CD1c-positive myeloid dendritic cell (primary cell): ENCODE results near the gene MYCBP.
"Not testable (repeated sequence)": the region's sequence is repeated elsewhere in the genome, so short reads cannot be mapped to it uniquely, and the experiment has no call there.

ENCODE experiments used
- DNase-seq: peaks from one replicate; pipeline ENCODE4 v3.0.0-alpha.2; 2016; ENCODE audit errors: extremely low spot score

MYCBP gene

DNA sequence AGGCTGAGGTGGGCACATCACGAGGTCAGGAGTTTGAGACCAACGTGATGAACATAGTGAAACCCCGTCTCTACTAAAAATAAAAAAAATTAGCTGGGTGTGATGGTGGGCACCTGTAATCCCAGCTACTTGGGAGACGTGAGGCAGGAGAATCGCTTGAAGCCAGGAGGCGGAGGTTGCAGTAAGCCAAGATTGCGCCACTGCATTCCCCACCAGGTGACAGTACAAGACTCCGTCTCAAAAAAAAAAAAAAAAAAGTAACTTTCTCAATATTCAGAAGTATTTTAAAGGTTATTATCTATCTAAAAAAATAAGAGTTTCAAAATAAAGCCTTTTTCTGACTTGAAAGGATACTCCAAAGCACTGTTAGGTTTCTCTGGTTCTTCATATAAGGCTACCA is 5.9 kb downstream of the MYCBP start:
- no peak for DNase-seq

DNA sequence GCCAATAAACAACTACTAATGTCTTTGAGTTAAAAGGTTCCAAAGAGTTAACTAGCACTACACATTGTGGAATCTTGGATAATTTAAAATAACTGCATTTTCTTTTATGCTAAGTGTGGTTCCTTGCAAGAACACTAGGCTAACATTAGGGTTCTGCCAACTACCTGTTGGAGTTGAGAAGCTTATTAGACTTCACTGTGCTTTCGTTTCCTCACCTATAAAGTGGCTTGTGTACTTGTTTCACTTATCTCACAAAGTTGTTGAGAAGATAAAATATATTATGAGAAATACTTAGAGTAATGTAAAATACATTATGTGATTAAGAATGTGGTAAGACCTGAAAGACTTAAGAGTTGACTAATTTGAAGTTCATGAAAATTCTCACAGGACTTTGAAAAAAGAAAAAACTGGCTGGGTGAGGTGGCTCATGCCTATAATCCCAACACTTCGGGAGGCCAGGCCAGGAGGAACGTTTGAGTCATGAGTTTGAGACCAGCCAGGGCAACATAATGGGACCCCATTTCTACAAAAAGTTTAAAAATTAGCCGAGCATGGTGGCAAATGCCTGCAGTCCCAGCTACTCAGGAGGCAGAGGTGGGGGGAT is 7.9 kb downstream of the MYCBP start:
- DNase-seq = no peak

DNA sequence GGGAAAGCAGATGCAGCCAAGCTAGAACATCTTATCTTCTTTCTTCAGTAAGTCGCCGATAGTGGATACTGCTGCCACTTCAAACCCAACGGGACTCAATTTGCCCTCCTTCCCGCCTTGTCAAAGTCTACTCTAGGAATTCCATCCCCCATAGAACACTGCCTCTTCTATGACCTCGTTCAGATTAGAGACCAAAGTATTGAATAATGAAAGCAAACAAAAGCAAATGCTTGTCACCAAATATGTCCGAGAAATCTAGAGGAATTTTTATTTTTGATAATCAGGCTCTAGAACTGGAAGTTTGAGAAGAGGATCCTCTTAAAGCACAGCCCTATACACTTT is 12.7 kb downstream of the MYCBP start:
- DNase-seq = no peak

DNA sequence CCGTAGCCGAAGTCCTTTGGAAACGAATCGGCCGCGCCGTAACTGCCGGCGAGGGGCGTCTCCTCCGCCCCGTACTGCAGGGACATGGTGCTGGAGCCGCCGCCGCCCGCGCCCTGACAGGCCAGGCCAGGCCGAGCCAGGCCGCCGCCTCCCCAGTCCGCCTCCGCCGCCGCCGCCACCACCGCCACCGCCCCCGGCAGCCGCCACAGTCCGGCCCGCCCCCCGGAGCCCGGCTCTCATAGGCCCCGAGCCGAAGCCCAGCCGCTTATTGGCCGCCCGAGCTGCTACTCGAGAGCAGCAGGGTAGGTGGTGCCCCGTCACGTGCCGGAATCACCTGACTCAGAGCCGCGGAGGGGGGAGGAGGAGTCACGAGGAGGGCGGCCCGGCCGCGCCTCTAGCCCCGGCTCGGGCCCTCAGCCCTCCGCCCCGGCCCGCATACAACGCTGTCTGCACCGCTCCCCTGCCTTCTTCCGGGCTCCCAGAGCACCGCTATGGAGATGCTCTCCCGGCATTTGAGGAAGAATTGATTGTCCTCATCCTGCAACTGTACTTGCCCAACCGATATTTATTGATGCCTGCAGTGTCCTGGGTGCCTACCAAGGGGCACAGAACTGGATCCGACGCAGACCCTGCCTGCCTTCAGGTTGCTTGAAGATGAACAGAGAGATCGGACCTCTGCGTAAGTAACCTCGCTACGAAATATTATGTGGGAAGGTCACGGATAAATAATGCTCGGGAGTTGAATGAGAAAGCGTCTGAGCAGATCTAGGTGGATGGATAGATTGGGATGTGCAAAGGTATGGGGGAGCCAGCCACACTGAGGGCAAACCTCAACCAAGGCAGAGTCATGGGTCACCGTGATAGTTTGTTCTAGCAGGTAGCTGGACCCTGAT is 13.3 kb downstream of the MYCBP start, which contains the start of gene RRAGC:
Gene RRAGC (minus strand): TSS at position 212 of the 893 bp plus-strand sequence. CDS start 126 bp downstream, at position 86.
- peak; percentile 99 for DNase-seq

DNA sequence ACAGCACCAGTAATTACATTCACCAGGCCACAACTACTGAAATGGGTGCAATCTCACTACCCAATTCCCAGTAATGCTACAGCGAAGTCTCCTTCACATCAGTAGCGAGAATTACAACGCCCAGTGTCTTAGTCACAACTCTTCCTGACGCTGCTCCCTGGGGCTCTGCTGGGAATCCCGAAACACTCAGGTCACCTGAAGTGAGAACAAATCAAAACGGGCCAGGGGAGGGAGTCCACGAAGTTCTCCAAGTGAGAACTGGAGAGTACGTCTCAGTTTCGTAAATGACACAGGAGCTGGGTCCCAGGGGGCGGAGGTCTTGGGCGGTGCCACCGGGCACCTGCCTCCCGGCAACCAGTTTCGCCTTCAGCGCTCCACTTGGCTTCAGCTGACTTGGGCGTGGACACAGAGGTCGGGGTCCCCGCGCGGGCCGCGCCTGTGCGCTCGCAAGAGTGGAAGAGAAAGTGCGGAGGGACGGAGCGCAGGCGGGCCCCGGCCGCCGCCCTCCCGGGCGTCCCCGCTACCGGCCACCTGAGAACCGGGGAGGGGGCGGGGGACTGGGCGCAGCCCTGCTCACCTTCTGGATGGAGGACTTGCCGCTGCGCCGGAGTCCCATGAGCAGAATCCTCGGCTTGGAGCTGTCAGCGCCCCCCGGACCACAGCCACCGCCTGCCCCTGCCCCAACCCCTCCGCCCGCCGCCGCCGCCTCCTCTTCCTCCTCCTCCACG is 14.2 kb downstream of the MYCBP start:
- DNase-seq = peak; percentile 66

DNA sequence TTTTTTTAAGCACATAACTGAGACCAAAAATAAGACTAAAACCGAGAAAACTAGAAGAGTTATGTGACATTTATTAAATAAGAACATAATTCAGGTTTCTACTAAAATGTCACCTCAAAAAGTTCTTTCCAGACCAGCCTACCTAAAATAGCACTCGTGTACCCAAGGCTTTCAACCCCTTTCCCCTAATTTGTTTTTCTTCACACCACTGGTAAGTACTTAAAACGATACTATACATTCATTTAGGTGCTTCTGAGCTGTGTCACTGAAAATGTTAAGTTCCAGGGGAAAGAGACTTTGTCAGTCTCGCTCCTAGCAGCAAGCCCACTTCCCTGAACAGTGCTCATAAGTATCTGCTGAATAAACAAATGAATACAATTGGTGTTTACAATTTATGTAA is 20.4 kb downstream of the MYCBP start:
- no peak for DNase-seq

DNA sequence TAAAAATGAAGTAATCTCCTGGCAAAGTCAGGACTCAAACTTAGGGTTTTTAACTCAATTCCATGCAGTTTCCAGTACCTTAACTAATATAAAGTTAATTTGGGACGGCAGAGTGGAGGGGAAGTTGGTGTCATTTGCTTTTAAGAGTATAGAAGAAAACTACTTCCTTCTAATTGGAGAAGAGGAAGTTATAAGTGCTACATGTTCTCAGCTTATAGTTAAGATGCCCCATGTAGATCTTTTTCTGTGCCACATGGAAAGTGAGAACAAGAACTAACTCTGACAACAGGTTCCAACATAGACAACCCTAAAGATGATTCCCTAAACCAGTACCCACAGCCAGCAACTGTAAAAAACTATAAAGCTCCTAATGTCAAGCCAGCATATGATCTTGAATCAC is 25.1 kb downstream of the MYCBP start:
- DNase-seq = peak; percentile 63

DNA sequence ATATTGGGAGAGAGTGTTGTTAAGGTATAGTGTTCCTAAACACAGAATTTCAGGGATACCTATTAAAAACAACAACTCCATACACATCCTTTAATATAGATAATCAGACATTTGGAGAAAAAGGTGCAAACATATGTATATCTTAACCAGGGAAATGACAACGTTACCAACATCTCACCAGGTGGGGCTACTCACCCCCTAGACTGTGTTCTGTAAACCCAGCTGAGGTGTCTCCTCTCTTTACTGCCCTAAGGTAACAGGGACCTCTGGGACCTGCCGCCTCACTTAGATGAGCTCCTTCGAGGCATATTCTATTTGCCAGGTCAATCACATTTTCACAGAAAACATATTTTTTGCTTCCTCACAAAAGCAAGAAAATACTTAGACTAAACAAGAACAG is 26.9 kb downstream of the MYCBP start:
- no peak for DNase-seq

DNA sequence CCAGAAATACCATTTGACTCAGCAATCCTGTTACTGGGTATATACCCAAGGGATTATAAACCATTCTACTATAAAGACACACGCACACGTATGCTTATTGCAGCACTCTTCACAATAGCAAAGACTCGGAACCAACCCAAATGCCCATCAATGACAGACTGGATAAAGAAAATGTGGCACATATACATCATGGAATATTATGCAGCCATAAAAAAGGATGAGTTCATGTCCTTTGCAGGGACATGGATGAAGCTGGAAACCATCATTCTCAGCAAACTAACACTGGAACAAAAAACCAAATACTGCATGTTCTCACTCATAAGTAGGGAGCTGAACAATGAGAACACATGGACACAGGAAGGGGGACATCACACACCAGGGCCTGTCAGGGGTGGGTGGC is 28.1 kb downstream of the MYCBP start:
- DNase-seq = not testable (repeated sequence)

DNA sequence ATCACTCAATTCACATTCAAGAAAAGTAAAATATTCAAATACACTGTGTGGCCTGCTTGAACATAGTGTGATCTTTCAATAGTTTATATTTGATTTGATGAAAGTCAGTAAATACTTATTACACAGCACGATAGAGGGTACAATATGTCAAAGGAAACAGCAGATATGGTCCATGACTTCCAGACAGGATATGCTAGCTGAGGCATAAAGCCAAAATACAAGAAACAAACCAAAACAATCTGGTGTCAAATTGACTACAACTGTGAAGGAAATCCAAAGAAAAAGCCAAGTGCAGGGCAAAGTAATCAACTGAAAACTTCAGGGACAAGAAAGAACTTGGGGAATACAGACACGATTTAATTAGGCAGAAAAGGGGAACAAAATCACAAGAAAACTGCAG is 32.9 kb downstream of the MYCBP start:
- no peak for DNase-seq

DNA sequence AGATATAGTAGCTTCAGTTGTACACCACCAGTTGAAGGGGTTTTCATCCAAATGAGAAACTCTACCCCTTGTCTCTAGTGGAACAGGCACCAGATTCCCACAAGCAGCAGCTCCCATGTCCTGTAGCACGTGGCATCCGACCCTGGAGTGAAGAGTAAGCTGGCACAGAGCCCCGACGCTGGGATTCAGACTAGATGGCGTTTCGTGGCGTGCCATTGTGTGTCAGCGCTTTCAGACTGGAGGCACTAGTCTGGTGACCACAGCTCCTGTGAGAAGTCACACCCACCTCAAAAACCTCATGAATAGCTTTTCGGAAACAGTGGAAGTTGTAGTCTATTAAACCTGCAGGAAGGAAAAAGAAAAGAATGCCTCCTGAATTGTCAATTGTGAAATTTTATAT is 33.8 kb downstream of the MYCBP start:
- no peak for DNase-seq

DNA sequence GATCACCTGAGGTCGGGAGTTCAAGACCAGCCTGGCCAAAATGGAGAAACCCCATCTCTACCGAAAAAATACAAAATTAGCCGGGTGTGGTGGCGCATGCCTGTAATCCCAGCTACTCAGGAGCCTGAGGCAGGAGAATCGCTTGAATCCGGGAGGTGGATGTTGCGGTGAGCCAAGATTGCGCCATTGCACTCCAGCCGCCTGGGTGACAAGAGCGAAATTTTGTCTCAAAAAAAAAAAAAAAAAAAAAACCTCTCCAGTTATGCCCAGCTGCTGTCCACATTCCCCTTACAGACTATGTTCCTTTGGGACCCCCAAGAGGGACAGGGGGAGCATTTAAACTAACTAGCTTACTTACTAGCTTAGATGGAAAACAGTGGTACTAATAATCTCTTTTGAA is 36.8 kb downstream of the MYCBP start:
- not testable (repeated sequence) for DNase-seq

DNA sequence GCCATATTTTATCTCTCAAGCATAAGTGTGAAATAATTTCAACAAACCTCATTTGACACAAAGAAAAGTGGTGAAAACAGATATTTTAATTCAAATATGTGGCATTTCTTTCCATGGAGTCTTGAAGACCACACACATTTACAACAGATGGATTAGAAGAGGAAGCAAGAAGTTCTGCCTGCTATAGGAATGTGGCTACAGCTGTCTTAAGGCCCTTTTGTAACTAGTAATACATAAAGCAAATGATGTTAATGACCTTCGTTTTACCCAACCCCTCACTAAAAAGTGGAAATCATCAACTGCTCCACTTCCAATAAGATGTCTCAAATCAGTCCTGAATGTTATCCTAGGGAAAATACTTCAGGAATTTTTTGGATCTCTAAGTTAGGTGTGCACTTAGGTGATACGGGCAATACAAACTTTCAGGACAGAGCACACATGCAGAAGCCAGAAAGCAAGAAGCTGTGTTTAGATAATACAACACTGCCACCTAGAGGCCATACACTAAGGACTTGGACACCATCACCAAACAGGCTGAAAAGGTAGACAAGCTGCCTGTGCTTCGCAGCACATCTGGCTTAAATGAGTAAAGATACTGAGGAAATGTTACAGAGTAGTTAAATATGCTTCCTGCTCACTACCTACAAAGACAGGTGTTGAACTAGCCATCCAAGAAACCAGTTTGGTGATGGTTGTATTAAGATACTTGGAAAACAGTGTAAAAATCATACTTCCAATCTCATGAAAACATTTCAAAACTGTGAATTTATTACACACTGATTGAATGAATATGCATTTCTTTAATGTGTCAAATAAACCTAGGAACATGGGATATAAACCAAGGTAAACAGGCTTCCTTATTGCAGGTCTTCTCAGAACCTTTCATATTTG is 38.0 kb downstream of the MYCBP start:
- DNase-seq = peak; percentile 82

DNA sequence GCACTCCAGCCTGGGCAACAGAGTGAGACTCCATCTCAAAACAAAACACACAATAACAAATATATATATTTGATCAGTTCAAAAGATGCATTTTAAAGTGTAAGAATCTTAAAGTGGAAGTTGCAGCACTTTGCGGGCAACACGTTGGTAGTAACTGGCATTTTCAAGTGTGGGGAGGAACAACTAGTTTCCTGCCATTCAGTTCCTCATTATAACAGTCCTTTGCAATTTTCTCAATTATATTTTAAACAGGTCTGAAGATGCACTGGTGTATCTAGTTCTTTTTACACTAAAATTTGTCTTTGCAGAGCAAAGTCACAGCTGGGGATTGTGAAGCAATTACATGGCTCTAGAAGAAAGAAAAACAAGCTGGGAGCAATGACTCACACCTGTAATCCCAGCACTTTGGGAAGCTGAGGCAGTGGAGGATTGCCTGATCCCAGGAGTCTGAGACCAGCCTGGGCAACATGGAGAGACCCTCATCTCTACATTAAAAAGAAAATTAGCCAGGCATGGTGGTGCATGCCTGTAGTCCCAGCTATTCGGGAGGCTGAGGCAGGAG is 38.8 kb downstream of the MYCBP start:
- DNase-seq = peak; percentile 29

DNA sequence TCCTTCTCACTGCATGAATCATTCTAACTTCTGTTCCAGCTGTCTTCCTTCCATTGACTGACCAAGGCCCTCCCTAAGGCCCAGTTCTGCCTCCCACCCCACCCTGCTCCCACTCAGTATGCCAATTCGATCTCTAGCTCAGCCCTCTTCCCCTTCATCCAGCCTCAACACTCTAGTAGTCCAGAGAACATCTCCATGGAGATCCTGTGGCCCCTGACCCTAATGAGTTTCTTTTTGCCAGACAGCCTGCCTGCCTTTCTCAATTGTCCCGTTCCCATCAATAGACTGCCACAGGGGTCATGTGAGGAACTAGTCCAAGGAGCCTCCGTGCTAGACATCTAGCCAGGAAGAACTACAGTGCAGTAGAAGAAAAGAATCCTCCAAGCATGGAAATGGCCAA is 40.0 kb downstream of the MYCBP start:
- no peak for DNase-seq

DNA sequence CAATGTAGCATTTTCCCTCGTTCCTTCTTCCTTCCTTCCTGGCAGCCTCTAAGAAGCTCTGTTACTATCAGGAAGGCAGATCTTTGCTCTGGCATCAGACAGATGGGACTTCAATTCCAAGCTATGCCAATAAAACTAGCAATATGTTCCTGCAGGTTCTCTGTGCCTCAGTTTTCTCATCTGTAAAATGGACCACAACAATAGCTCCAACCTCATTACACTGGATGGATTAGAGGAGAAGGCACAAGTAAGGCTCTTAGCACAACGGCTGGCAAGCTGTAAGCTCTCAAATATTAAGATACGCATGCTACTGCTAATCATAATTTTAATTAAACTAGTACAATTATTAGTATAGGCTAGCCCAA is 40.8 kb downstream of the MYCBP start:
- DNase-seq = no peak

DNA sequence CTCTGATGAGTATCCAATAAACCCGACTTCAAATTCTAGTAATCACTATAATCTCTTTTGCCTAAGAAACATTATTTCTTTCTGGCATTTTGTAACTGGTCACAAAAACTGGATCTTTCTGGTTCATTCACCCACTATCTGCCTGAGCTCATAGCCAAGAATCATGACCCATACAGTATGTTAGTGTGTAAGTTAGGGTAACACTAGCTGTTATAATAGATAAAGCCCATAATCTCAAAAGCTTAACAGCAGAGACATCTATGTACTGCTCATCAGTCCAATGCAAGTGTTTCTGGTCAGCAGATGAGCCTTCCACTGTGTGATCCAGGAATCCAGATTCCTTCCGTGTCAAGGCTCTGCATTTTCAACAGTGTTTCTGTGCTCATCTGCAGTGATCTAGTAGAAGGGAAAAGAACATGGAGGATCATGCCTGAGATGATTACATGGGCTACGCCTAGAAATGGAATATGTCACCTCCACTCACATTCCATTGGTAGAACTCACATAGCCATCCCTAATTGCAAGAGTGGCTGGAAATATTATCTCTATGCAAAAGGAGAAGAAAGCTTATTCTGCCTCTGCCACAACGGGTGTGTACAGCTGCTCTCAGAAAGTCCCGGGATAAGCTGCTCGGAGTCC is 41.3 kb downstream of the MYCBP start:
- no peak for DNase-seq

DNA sequence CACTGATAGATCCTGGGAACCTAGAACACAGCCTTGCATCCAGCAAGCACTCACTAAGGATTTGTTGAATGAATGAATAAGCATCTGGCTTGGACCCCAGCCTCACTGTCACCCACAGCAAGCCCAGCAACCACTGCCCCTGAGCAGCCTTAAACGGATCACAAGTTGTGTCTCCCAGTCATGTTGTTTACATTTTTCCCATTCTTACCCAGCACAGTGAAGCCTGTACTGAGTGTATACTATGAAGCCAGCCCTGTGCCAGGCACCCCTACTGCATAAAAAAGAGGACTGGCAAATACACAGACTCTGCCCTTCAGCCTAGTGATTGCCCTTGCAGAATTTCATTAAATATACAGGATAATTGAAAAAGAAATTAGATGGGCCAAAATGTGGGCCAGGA is 43.8 kb downstream of the MYCBP start:
- no peak for DNase-seq

DNA sequence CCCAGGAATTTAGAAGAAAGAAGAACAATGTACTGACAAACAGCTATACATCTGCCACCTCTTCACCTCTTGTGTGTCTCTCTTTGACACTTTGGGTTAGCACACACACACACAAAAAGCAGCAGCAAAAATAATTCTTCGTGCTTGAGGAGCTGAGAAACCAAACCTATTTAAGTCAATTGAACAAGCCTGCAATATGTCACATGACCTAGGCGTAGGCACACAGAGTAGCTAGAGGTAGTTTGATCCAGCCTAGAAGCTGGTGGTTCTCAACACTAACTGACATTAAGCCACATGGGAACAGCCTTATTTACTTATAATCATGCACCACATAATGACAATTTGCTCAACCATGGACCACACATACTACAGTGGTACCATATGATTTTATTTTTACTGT is 45.8 kb downstream of the MYCBP start:
- no peak for DNase-seq

DNA sequence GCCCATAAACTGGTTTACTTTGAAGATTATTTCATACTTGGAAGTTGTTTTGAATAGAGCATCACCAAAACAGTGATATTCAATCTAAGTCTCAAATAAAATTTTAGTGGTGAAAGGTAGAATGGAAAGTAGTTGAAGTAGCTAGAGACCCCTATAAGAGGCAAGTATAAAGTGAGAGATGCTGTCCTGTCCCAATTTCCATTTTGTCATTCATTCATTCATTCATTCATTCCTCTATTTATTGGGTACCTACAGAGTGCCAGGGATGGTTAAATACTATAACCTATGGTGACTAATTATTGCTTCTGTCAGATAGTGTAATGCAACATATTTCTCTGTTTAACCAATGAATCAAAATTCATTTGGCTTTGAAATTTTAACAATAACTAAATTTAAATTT is 46.3 kb downstream of the MYCBP start:
- DNase-seq = no peak

DNA sequence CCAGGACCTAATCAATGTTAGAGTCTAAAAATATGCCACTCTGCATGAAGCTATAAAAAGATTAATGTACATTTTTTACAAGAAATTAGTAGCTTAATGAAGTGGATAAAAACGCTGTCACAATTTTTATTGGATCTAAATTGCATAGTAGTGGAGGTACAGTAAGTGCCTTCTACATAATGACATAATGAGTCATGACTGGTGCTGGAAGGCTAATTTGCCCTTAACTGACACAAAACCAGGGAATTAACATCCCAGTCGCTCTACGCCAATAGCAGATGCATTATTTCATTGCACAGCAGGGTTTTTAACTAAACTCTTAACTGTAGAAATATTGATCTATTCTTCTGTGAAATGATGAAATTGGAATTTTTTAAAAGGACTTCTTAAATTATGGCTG is 46.9 kb downstream of the MYCBP start:
- no peak for DNase-seq
